ENCODE results near the gene GMDS. TPM values are rescaled to one million over a fixed set of nuclear protein-coding genes. Genes with fewer than 3 reads are reported as not detected.
A peak's percentile ranks its signal among the peaks of the same experiment; 100 is the strongest.

The GMDS gene
- total and polyA plus RNA-seq, 2 of the 4 experiments (the other 2 are of a cell fraction) = 7.3 to 21.9 TPM

DNA sequence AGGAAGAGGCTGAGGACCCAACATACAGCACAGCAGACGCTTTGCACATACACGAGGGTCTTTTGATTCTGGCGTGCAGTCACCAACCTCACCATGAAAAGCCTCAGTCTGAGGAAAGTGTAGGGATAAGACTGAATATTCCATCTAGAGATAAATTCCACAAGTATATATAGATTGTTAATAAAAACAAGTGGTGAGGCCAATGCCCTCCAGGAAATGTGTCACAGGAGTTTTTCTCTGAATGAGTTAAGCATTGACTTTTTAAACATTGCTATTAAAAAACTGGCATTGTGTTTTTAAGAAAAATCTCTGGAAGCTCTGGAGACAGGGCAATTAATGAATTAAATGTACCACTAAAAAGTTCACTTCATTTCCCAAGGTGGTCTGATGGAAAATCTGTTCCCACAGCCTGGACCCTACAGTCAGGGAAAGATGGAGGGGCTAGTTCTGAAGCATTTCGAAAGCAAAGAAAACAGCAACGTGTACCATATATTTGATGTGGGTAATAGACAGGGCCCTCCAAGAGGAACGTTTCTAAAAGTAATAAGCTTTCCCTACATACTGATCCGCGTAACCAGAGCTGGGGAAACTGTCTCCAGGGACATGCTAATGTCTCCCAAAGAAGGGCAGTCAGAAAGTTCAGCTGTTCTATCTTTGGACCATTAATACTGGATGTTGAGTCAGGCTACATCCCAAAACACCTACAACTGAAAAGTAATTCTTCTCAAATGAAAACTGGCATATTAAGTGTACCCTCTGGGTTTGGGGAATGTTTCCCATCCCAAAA lies 334.6 kb downstream of the GMDS start:
- WGBS, 2 experiments (ENCODE audit: extremely low coverage in 2 of 2, insufficient read length in 1 of 2) = no CpG with 5 or more reads among the region's 8 CpGs
- Histone ChIP-seq H3K4me3 (ENCODE audit: insufficient read depth, low read depth, low read length) (no peak overlapping the region), H2AK9ac (replicated peaks; ENCODE audit: low read depth, low read length, poor library complexity) (peak overlapping the region; percentile 22), H3K79me1 (ENCODE audit: low read depth in 1 of 2, low read length in 2 of 2) (peaks cover 0 to 6% of the 10 kb centered on the region in 2 experiments; a peak in 2 of 4 replicates), H3K9ac (ENCODE audit: low read depth, low read length) (no peak overlapping the region), H4K5ac (ENCODE audit: low read depth, low read length) (peak overlapping the region; percentile 46; the same call in 1 of the 2 replicates), H3K4me1 (ENCODE audit: control insufficient read depth, insufficient read depth, low read length) (peaks cover 6% of the 10 kb centered on the region), H3K27me3 (ENCODE audit: control insufficient read depth, insufficient read depth, low read length) (no peaks in the 10 kb centered on the region), H3K18ac (ENCODE audit: low read depth, low read length) (peak overlapping the region; percentile 8; the same call in 1 of the 2 replicates), H2BK5ac (ENCODE audit: low read depth, low read length, poor library complexity, severe bottlenecking) (peak overlapping the region; percentile 54), H4K8ac (ENCODE audit: low read depth in 2 of 2, low read length in 2 of 2) (peak overlapping the region in 1 of 2 experiments; percentile 43; a peak in 2 of 4 replicates), H3K36me3 (ENCODE audit: control insufficient read depth, insufficient read depth, low read length) (no peaks in the 10 kb centered on the region), H3K27ac (ENCODE audit: insufficient read depth, low read length) (no peak overlapping the region), H2BK20ac (ENCODE audit: low read depth, low read length) (peak overlapping the region; percentile 73), H4K91ac (ENCODE audit: insufficient read depth, low read depth, low read length) (no peak overlapping the region), H3K4ac (ENCODE audit: low read depth, low read length) (peak overlapping the region; percentile 78; the same call in 1 of the 2 replicates), H2AK5ac (ENCODE audit: low read depth, low read length) (peak overlapping the region; percentile 72), H2BK120ac (ENCODE audit: low read depth, low read length) (peak overlapping the region; percentile 84), H2BK15ac (ENCODE audit: low read depth, low read length) (peak overlapping the region; percentile 87; the same call in 2 of the 3 replicates), H3K14ac (replicated peaks; ENCODE audit: low read depth, low read length) (peak overlapping the region; percentile 68), H3K9me3 (ENCODE audit: control insufficient read depth, insufficient read depth, low read length) (no peaks in the 10 kb centered on the region), H4K20me1 (ENCODE audit: insufficient read depth, low read length) (no peaks in the 10 kb centered on the region), H3K4me2 (ENCODE audit: low read depth, low read length) (peak overlapping the region; percentile 31; the same call in 1 of the 2 replicates), H2AFZ (replicated peaks; ENCODE audit: low read length, poor library complexity) (peak overlapping the region; percentile 36), H3K9me1 (ENCODE audit: insufficient read depth, low read length) (peaks cover 11% of the 10 kb centered on the region), H3K56ac (ENCODE audit: extremely low read depth, insufficient read depth, low read length) (no peak overlapping the region), H3K23ac (ENCODE audit: low read depth, low read length) (peak overlapping the region; percentile 34; the same call in 1 of the 2 replicates)
- ChIA-PET POLR2A (ENCODE audit: unreplicated experiment) (no interaction called here), CTCF (no interaction called here)
- peak; percentile 41 for DNase-seq
- intact Hi-C loops (cut with micrococcal nuclease) = no loop called here
- dilution Hi-C loops (cut with HindIII; ENCODE audit: low sequenced_read_pairs, unreplicated experiment) = no loop called here
- in situ Hi-C loops (cut with MboI; ENCODE audit: low sequenced_read_pairs) = no loop called here
- ATAC-seq (ENCODE audit: low read depth) = peak; percentile 53; the same call in 1 of the 2 replicates
- no TSS peak for BruUV-seq (replicated peaks)
- no peak for TF ChIP-seq MAZ (IDR thresholded peaks at IDR 0.05; ENCODE audit: borderline replicate concordance, low read depth, low read length)
- no peak for TF ChIP-seq RAD21 (IDR thresholded peaks at IDR 0.05; ENCODE audit: low read length)
- no peak for TF ChIP-seq BHLHE40 (IDR thresholded peaks at IDR 0.05; ENCODE audit: low read depth, low read length)
- TF ChIP-seq POLR2A (IDR thresholded peaks at IDR 0.05; ENCODE audit: low read depth, low read length) = no peak
- TF ChIP-seq MAFK (IDR thresholded peaks at IDR 0.05; ENCODE audit: low read depth, low read length) = no peak
- TF ChIP-seq RFX5 (IDR thresholded peaks at IDR 0.05; ENCODE audit: low read depth, low read length) = no peak
- no peak for TF ChIP-seq CHD1 (IDR thresholded peaks at IDR 0.05; ENCODE audit: low read depth, low read length)
- TF ChIP-seq FOS (IDR thresholded peaks at IDR 0.05; ENCODE audit: low read depth, low read length) = no peak
- no peak for TF ChIP-seq NFE2L2 (IDR thresholded peaks at IDR 0.05; ENCODE audit: low read depth, low read length)
- no peak for TF ChIP-seq SMC3 (IDR thresholded peaks at IDR 0.05; ENCODE audit: low read depth, low read length)
- TF ChIP-seq, protein P1, sequence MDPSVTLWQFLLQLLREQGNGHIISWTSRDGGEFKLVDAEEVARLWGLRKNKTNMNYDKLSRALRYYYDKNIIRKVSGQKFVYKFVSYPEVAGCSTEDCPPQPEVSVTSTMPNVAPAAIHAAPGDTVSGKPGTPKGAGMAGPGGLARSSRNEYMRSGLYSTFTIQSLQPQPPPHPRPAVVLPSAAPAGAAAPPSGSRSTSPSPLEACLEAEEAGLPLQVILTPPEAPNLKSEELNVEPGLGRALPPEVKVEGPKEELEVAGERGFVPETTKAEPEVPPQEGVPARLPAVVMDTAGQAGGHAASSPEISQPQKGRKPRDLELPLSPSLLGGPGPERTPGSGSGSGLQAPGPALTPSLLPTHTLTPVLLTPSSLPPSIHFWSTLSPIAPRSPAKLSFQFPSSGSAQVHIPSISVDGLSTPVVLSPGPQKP (IDR thresholded peaks at IDR 0.05; ENCODE audit: borderline replicate concordance, low read depth, low read length) = no peak
- TF ChIP-seq, protein P2, sequence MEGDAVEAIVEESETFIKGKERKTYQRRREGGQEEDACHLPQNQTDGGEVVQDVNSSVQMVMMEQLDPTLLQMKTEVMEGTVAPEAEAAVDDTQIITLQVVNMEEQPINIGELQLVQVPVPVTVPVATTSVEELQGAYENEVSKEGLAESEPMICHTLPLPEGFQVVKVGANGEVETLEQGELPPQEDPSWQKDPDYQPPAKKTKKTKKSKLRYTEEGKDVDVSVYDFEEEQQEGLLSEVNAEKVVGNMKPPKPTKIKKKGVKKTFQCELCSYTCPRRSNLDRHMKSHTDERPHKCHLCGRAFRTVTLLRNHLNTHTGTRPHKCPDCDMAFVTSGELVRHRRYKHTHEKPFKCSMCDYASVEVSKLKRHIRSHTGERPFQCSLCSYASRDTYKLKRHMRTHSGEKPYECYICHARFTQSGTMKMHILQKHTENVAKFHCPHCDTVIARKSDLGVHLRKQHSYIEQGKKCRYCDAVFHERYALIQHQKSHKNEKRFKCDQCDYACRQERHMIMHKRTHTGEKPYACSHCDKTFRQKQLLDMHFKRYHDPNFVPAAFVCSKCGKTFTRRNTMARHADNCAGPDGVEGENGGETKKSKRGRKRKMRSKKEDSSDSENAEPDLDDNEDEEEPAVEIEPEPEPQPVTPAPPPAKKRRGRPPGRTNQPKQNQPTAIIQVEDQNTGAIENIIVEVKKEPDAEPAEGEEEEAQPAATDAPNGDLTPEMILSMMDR (conservative IDR thresholded peaks at IDR 0.05; ENCODE audit: low read depth, low read length) = no peak
- TF ChIP-seq CEBPB (IDR thresholded peaks at IDR 0.05; ENCODE audit: low read depth, low read length) = no peak
- no peak for TF ChIP-seq RCOR1 (IDR thresholded peaks at IDR 0.05; ENCODE audit: insufficient replicate concordance, low read length)
- TF ChIP-seq, protein P3, sequence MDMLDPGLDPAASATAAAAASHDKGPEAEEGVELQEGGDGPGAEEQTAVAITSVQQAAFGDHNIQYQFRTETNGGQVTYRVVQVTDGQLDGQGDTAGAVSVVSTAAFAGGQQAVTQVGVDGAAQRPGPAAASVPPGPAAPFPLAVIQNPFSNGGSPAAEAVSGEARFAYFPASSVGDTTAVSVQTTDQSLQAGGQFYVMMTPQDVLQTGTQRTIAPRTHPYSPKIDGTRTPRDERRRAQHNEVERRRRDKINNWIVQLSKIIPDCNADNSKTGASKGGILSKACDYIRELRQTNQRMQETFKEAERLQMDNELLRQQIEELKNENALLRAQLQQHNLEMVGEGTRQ (IDR thresholded peaks at IDR 0.05; ENCODE audit: low read depth, low read length) = no peak
